Raji (cell line): Measurements from ENCODE around the gene BEGAIN.

Source experiments
- POLR2A ChIP-seq: IDR thresholded peaks from 2 replicates; pipeline ENCODE4 v1.6.1; 2011; ENCODE audit warnings: low read depth, low read length, control low read depth; ENCODE audit not compliant: insufficient read depth

The BEGAIN gene

DNA sequence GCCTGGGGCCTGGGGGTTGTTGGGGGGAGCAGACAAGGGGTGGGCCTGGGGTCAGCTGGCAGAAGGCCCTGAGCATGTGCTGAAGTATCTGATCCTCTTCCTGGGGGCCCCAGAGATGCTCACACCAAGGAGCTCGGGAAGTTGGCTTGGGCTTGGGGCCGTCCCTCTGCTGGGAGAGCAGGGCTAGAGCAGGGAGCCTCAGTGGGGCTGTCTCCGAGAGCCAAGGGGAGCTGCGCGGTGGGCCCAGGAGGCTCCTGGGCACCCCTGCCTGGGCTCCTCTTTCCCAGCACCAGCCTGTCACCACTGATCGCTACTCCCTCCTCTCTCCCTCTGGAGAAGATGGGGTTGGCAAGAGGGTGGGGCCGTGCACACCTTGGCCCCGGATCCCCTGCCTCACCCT, 28.3 kb downstream of the BEGAIN start:
- TF ChIP-seq POLR2A: no peak

DNA sequence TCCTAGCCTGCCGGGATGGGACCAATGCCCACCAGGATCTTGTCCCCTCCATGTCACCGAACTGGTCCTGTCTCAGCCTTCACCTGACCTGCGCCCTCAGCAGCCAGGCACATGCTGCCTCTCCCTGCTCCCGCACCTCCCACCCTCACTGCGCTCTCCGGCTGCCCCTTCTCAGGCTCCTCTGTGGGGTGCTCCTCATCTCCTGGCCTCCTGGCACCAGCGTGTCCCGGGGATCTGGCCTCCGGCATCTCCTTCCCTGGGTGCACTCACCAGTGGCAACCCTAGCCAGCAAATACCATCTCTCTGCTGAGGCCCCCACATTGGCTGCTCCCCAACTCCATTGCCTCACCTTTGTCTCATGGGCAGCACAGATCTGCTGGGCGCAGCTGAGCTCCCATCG, 29.0 kb downstream of the BEGAIN start:
- no peak for TF ChIP-seq POLR2A

DNA sequence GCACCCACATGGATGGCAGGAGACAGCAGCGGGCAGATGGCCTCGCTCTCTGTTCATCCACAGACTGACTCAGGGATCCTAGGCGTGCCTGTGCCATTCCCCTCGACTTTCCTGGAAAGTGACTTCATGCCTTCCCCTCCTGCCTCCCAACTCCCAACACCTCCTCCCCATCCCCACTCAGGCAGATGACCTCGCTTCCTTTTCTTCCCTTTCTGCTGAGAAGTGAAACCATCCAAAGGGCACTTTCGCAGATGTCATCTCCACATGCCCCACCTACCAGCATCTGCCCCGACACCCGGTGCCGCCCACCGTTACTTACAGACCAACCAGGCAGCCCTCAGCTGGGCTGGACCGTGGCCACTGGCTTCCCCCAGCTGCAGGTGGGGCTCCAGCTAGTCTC, 29.6 kb downstream of the BEGAIN start:
- TF ChIP-seq POLR2A: no peak

DNA sequence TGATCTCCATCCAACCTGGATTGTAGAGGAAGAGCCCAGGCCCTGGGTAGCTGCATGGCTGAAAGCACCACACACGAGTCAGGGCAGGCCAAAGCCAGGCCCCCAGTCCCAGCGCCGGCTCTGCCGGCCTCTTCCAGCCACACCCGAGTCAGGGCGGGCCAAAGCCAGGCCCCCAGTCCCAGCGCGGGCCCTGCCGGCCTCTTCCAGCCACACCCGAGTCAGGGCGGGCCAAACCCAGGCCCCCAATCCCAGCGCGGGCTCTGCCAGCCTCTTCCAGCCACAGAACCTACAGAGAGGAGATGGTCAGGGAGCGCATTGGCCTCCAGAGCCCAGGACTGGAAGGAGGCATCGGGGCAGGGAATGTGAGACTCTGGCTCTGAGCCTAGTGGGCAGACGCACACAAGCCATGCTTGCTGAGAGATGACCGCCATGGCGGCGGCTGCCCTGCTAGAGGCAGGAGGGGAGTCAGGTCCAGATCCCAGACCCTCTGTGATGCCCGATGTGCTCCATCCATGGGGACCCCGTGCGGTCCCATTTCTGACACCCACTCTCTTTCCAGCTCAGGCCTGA, 30.2 kb downstream of the BEGAIN start:
- no peak for TF ChIP-seq POLR2A

GRCh38 chr14:100556140-100556475, 31.1 kb downstream of the BEGAIN start:
- TF ChIP-seq POLR2A: no peak

DNA sequence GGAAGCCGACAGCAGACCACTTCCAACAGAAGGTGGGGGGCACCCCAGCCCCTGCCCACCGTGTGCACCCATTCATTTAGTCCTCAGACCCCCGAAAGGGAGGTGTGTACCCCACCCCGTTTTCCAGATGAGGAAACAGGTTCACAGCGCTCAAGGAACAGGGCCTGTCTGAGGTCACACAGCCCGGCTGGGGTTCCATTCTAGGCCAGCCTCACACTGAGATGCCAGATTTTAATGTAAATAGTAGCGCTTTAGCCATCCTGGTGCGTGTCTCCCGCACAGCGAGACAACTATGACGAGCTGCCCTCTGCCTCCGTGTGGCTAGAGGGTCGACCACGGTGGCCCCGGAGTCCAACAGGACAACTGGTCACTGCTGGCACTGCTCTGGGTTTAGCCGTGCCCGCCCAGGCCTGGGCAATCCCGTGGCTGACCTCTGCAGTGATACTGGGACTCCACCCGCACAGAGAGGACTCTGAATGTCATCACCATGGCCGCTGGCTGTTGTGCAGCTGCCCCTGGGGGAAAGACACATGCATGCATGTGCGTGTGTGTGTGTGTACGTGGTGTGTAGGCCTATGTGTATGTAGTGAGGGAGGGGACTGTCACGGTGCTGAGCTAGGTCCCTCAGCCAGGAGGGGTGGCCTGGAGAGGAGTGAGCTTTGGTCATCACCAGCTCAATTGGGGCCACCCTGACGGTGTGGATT, 31.6 kb downstream of the BEGAIN start:
- no peak for TF ChIP-seq POLR2A

GRCh38 chr14:100554696-100555320, 32.4 kb downstream of the BEGAIN start:
- no peak for TF ChIP-seq POLR2A

- no peak for TF ChIP-seq POLR2A
Measured at GRCh38 chr14:100554082-100554677, 33.0 kb downstream of the BEGAIN start.

GRCh38 chr14:100553471-100553870, 33.7 kb downstream of the BEGAIN start:
- TF ChIP-seq POLR2A: no peak

GRCh38 chr14:100552524-100553125, 34.6 kb downstream of the BEGAIN start:
- no peak for TF ChIP-seq POLR2A

DNA sequence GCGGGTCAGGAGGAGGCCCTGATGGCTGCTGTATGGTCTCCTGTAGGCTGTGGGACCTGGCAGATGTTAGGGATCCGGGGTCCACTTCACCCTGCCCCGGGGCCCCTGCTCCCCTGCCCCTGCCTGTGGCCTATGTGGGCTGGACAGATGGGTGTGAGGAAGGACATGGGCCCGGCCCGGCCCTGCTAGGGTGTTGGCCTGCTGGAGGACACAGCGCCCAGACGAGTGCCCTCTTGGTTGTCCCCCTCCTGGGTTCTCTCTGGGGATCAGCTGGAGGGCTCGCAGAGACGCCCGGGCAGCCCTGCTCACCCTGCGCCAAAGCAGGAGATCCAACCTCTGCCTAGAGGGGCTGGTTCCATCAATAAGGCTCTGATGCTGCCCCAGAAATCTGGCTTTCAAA, 36.2 kb downstream of the BEGAIN start:
- no peak for TF ChIP-seq POLR2A

GRCh38 chr14:100549834-100550625, 37.2 kb downstream of the BEGAIN start:
- TF ChIP-seq POLR2A: no peak

DNA sequence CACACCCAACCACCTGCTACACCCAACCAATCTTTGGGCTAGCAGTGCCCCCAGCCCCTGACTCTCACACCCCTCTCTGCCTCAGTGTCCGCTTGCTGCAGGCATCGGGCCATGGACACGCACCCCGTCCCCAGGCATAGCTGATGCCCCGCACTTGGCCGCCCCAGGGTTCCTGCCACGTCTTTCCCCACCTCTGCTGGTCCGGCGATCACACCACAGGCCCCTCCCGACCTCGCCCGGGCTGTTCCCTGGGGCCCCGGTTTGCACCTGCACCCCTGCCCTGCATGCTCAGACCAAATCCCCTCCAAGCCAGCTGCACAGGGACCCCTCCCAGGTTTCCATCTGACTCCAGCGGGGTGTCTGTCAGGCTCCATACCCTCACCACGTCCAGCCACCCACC, 38.3 kb downstream of the BEGAIN start:
- TF ChIP-seq POLR2A: no peak

DNA sequence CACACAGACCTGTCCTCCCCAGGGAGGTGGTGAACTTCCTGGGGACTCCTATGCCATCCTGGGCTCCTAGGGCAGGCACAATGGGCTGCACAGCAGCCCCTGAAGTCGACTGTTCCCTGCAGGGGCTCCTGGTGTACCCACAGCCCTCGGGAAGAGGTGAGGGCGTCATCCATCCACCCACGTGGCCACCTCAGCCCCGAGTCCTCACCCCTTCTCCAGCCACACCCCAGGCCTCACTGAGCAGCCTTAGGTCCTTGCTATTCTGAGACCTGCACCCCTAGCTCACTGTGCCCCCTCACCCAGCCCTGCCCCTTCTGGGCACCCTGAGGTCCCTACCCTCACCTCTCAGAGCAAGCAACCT, 38.9 kb downstream of the BEGAIN start:
- TF ChIP-seq POLR2A: no peak

GRCh38 chr14:100547633-100548294, 39.5 kb downstream of the BEGAIN start:
- no peak for TF ChIP-seq POLR2A
